Gastrocnemius medialis (tissue), 4 donors: Measurements from ENCODE around the gene HLA-DPA1. TPM values are rescaled to one million over a fixed set of nuclear protein-coding genes. Genes with fewer than 3 reads are reported as not detected.
A peak's percentile ranks its signal among the peaks of the same experiment; 100 is the strongest.

Source experiments
- ATAC-seq, 2 donors: fragments of 150-250 bp; one replicate each; pipeline ENCODE4 v1.9.1; 2016
- DNase-seq, 2 donors: peaks; one replicate each; pipeline ENCODE4 v3.0.0-alpha.2; 2019
- H3K27ac ChIP-seq, 4 donors: fragments of 200-600 bp; sonication (generic); 1 replicate in 1 of 4; 2 replicates in 3 of 4; pipeline ENCODE4 v1.5.1; 2016 to 2018; ENCODE audit warnings: mild to moderate bottlenecking in 2 of 4, moderate library complexity in 1 of 4
- H3K27me3 ChIP-seq, 3 donors: fragments of 200-600 bp; sonication (generic) in 2 of 3; 1 replicate in 1 of 3; 2 replicates in 2 of 3; pipeline versions ENCODE4 v1.5.1 to v1.6.0; 2016 to 2019; ENCODE audit warnings: mild to moderate bottlenecking in 1 of 3, moderate library complexity in 1 of 3
- H3K36me3 ChIP-seq, 2 donors: fragments of 200-600 bp; sonication (generic) in 1 of 2; one replicate each; pipeline ENCODE4 v1.5.1; 2017 to 2018
- H3K4me1 ChIP-seq, 2 donors: fragments of 200-600 bp; sonication (generic) in 1 of 2; one replicate each; pipeline ENCODE4 v1.5.1; 2016 to 2017; ENCODE audit warnings: mild to moderate bottlenecking in 2 of 2
- H3K4me3 ChIP-seq, 4 donors: fragments of 200-600 bp; sonication (generic) in 3 of 4; 1 replicate in 1 of 4; 2 replicates in 3 of 4; pipeline ENCODE4 v1.5.1; 2016 to 2019; ENCODE audit warnings: mild to moderate bottlenecking in 2 of 4
- H3K9me3 ChIP-seq, 3 donors: fragments of 200-600 bp; sonication (generic) in 2 of 3; 1 replicate in 1 of 3; 2 replicates in 2 of 3; pipeline ENCODE4 v1.5.1; 2016 to 2019
- CTCF ChIP-seq, 5 experiments: fragments of 450-650 bp in 3 of 5; fragments of 200-600 bp in 2 of 5; sonication (generic) in 2 of 5; IDR thresholded peaks in 4 of 5; conservative IDR thresholded peaks in 1 of 5; 1 replicate in 4 of 5; 2 replicates in 1 of 5; pipeline ENCODE4 v1.5.1; 2016 to 2019; ENCODE audit warnings: antibody characterized with exemption in 5 of 5, mild to moderate bottlenecking in 3 of 5, moderate library complexity in 3 of 5
- POLR2A ChIP-seq, 2 donors: fragments of 450-650 bp; IDR thresholded peaks; one replicate each; pipeline ENCODE4 v1.6.1; 2017; ENCODE audit warnings: antibody characterized with exemption in 2 of 2, mild to moderate bottlenecking in 2 of 2, moderate library complexity in 2 of 2
- in situ Hi-C, 4 donors: fragments of 200-750 bp; cut with MboI; loops; one replicate each; pipeline versions ENCODE4 v1.15.0 to v1.8.0; 2017; ENCODE audit warnings: low sequenced_read_pairs in 4 of 4
- intact Hi-C: fragments of 100-400 bp; cut with DNase I; formaldehyde crosslinking; loops from one replicate; pipeline ENCODE4 v1.15.1; 2023; ENCODE audit warnings: low total_unique reads
- total RNA-seq, 4 donors: library from RNA; depleted of rRNA; stranded (reverse); fragments of >200 nt; gene quantifications; one replicate each; pipeline versions ENCODE4 v1.1.0 to v1.2.3, GENCODE V29; 2016

Gene HLA-DPA1
- total RNA-seq, 4 donors from 2014 or later, result 6.8 to 51.8 (median 23.4) TPM

GRCh38 chr6:33078442-33078841, 5.0 kb upstream of the HLA-DPA1 start:
- in situ Hi-C loops (loop anchor here in 1 of 4 donors (5.0 kb wide), 1 partner anchor 61 kb away; no protein-coding TSS in a partner anchor), intact Hi-C loops (loop anchor here (5.0 kb wide), 1 partner anchor 61 kb away; no protein-coding TSS in a partner anchor)
- H3K27me3 ChIP-seq, result peaks cover 2 to 14% (median 6%) of the 10 kb centered on the region in 3 donors
- H3K4me1 ChIP-seq, result peaks cover 0 to 5% of the 10 kb centered on the region in 2 donors
- H3K36me3 ChIP-seq, result no peaks in the 10 kb centered on the region
- ATAC-seq, result no peak
- no peak overlapping the region for H3K4me3 ChIP-seq
- DNase-seq, result no peak
- no peak for TF ChIP-seq POLR2A (IDR thresholded peaks at IDR 0.05)
- no peaks in the 10 kb centered on the region for H3K9me3 ChIP-seq
- no peak overlapping the region for H3K27ac ChIP-seq

DNA sequence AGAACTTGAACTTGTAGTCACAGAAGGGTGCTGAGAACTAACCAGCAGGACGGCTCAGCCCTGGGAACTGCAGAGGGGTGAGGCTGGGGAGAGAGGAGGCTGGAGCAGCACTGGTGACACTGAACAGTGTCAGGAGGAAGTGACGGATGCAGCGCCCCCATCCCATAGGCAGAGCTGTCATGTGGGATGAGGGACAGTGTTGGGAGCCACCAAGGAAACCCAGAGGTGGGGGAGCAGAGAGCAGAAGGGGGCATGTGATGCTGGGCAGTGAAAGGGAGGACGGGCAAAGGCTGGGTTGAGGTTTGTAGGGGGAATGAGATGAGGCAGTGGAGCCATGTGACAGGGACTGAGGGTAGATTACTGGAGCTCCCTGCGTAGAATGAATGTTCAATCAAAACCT, 4.5 kb upstream of the HLA-DPA1 start:
- Histone ChIP-seq H3K36me3 (no peaks in the 10 kb centered on the region), H3K4me3 (no peak overlapping the region), H3K27ac (no peak overlapping the region), H3K4me1 (peaks cover 0 to 5% of the 10 kb centered on the region in 2 donors), H3K9me3 (no peaks in the 10 kb centered on the region), H3K27me3 (peaks cover 2 to 14% (median 6%) of the 10 kb centered on the region in 3 donors)
- no peak for ATAC-seq
- DNase-seq, result no peak
- intact Hi-C loops, result loop anchor here (5.0 kb wide), 1 partner anchor 61 kb away; no protein-coding TSS in a partner anchor
- in situ Hi-C loops, result loop anchor here in 1 of 4 donors (5.0 kb wide), 1 partner anchor 61 kb away; no protein-coding TSS in a partner anchor
- TF ChIP-seq CTCF (IDR thresholded peaks at IDR 0.05 in 4 of 5, conservative IDR thresholded peaks at IDR 0.05 in 1 of 5) (no peak), POLR2A (IDR thresholded peaks at IDR 0.05) (no peak)

- Histone ChIP-seq H3K36me3 (no peaks in the 10 kb centered on the region), H3K27me3 (peaks cover 2 to 14% (median 6%) of the 10 kb centered on the region in 3 donors), H3K27ac (peak overlapping the region; percentile 69 to 78 (median 77)), H3K9me3 (no peaks in the 10 kb centered on the region), H3K4me3 (peak overlapping the region; percentile 16 to 55 (median 47)), H3K4me1 (peaks cover 0 to 5% of the 10 kb centered on the region in 2 donors)
- DNase-seq (no peak), ATAC-seq (no peak)
- intact Hi-C loops (loop anchor here (5.0 kb wide), 1 partner anchor 59 kb away; no protein-coding TSS in a partner anchor), in situ Hi-C loops (loop anchor here in 1 of 4 donors (5.0 kb wide), 1 partner anchor 59 kb away; no protein-coding TSS in a partner anchor)
- TF ChIP-seq POLR2A (IDR thresholded peaks at IDR 0.05) (no peak), CTCF (IDR thresholded peaks at IDR 0.05 in 4 of 5, conservative IDR thresholded peaks at IDR 0.05 in 1 of 5) (no peak)
Measured at GRCh38 chr6:33076406-33076934, 3.0 kb upstream of the HLA-DPA1 start.

DNA sequence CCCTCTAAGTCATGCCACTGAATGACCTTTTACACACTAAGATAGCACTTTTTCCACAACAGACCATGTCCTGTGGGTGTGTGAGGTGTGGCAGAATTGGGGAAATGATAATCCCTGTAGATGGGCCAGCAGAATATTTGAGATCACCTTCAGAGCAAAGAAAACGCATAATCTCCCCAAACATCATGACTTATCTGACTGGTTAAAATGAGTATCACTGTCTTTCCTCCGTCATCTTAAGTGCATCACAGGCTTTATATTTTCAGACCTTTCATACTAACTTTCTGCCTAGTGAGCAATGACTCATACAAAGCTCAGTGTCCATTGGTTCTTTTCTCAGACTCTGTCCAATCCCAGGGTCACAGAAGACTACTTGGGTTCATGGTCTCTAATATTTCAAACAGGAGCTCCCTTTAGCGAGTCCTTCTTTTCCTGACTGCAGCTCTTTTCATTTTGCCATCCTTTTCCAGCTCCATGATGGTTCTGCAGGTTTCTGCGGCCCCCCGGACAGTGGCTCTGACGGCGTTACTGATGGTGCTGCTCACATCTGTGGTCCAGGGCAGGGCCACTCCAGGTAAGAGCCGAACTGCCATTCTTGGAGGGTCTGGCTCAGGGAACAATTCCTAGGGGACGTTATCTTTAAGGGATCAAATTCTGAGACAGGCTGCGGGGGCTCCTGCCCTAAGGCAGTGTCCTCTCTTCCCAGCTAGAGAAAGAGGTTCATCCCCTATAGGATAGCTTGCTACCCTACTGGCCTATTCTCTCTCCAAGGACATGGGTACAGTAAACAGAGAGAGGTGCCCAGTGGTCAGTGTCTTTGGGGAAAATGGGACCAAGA, 2.3 kb upstream of the HLA-DPA1 start, which contains the start of gene HLA-DPB1:
Gene HLA-DPB1 (plus strand): TSS at position 423 of the 838 bp plus-strand sequence. CDS start 52 bp downstream, at position 475.
- Histone ChIP-seq H3K27ac (peak within 1 kb of the TSS; percentile 69 to 78 (median 77)), H3K4me3 (peak within 1 kb of the TSS; percentile 16 to 55 (median 47)), H3K27me3 (peaks cover 2 to 14% (median 6%) of the 10 kb centered on the region in 3 donors), H3K36me3 (no peaks in the 10 kb centered on the region), H3K9me3 (no peaks in the 10 kb centered on the region), H3K4me1 (no peaks in the 10 kb centered on the region)
- DNase-seq (no peak), ATAC-seq (peak; percentile 88 to 95)
- in situ Hi-C loops (loop anchor here in 1 of 4 donors (5.0 kb wide), 1 partner anchor 58 kb away; no protein-coding TSS in a partner anchor), intact Hi-C loops (loop anchor here (5.0 kb wide), 1 partner anchor 58 kb away; no protein-coding TSS in a partner anchor)
- TF ChIP-seq POLR2A (IDR thresholded peaks at IDR 0.05) (peak; percentile 32 to 60), CTCF (IDR thresholded peaks at IDR 0.05 in 4 of 5, conservative IDR thresholded peaks at IDR 0.05 in 1 of 5) (no peak)
